Stimulated activated CD4-positive, alpha-beta T cell treated with anti-CD3 and anti-CD28 coated beads, Interleukin-4, amount 100 ng/mL, for 1 hour (primary cell): ENCODE measurements around the gene SUMO1.
"Not testable (repeated sequence)": the region's sequence is repeated elsewhere in the genome, so short reads cannot be mapped to it uniquely, and the experiment has no call there.

ENCODE experiments used
- DNase-seq: peaks from one replicate; pipeline ENCODE4 v3.0.0-alpha.2; 2020

Gene SUMO1

GRCh38 chr2:202238234-202239197 is at the start of gene SUMO1:
TSS of gene SUMO1 (minus strand) at chr2:202238597. CDS start at chr2:202238451, 146 bp downstream.
- DNase-seq = peak; percentile 89

- no peak for DNase-seq
Measured at GRCh38 chr2:202286595-202286994, 48.2 kb upstream of the SUMO1 start.

GRCh38 chr2:202278944-202279343 is 40.5 kb upstream of the SUMO1 start:
- DNase-seq = no peak

GRCh38 chr2:202278036-202278760 is 39.8 kb upstream of the SUMO1 start:
- no peak for DNase-seq

- not testable (repeated sequence) for DNase-seq
Measured at GRCh38 chr2:202276078-202276720, 37.8 kb upstream of the SUMO1 start.

GRCh38 chr2:202270487-202270886 is 32.1 kb upstream of the SUMO1 start:
- no peak for DNase-seq

DNA sequence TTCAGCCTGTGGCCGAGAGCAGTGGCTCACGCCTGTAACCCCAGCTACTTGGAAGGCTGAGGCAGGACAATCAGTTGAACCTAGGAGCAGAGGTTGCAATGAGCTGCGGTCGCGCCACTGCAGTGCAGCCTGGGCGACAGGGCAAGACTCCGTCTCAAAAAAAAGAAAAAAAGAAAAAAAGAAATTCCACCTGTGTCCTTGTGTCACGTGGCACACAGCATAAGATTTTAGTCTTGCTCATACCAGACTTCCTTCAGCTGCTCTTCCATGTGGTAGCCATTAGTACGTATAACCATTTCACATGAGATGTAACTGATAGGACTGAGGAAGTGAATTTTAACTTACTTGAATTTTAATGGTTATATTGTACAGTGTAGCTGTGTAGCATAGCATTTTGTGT is 31.2 kb upstream of the SUMO1 start:
- DNase-seq = no peak

GRCh38 chr2:202267495-202267894 is 29.1 kb upstream of the SUMO1 start:
- DNase-seq = no peak

DNA sequence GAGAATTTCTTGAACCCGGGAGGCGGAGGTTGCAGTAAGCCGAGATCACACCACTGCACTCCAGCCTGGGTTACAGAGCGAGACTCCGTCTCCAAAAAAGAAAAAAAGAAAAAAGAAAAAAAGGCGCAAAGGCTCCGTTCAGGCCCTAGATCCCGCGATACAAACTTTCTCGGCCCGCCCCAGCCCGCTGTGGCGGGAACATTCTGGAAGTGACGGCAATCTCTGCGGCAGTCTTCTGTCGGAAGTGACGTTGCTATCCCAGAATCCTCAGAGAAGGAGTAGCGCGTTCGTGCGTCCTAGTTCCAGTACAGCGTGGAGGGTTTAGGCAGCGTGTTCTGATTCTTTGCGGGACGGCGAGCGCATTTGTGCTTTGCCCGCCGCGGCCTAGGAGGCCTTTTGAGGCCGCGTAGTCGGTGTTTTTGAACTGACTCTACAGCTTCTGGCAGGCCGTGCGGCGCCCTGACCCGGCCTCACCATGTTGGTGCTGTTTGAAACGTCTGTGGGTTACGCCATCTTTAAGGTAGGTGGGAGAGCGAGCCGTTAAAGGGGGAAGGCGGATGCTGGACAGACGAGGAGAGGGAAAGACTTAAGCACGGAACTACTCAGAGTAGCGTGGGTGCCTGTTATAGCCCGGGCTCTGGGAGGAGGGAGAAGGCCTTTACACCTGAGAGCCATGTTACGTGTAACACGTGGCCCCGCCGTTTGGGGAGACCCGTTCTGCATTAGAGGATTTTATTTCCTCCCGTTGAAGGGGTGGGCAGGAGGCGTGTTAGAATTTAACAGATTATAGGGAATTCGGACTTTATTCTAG is 27.3 kb upstream of the SUMO1 start, which contains the start of gene NOP58:
NOP58 (plus strand) TSS at position 297 of the 811 bp plus-strand sequence; CDS start at position 476, 179 bp downstream.
- peak; percentile 82 for DNase-seq

- no peak for DNase-seq
Measured at GRCh38 chr2:202261531-202261930, 23.1 kb upstream of the SUMO1 start.

GRCh38 chr2:202251494-202251893 is 13.1 kb upstream of the SUMO1 start:
- DNase-seq = no peak

DNA sequence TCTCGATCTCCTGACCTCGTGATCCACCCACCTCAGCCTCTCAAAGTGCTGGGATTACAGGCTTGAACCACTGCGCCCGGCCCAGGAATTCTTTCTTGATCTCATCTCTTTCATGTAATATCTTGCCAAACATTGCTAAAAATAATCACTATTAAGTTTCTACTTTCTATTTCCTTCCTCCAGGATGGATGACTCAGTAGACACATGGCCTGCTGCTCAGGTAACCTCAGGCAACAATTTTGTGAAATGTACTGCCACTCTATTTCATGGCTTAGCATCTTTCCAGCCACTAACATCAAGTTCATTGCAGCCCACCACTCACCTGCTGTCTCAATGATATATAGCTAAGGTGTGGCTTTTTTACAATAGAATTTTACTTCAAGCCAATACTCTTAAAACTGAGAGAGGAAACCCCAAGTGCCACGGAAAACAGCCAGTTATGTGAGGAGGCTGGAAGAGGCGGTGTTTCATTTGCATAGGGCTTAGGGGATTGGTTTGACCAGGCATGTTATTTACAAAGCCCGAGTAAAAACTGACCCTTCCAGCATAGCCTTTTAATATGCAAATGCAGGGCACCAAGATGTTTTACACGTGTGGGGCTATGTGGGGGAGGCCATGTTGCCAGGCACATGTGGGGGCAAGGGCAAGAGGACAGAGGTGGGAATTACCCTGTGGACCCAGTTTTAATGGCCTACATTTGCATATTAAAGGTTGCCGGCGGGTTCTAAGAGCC is 11.3 kb upstream of the SUMO1 start:
- DNase-seq = no peak

- DNase-seq = not testable (repeated sequence)
Measured at GRCh38 chr2:202247710-202248109, 9.3 kb upstream of the SUMO1 start.

GRCh38 chr2:202237787-202238233 is 587 bp downstream of the SUMO1 start:
- DNase-seq = peak; percentile 13

DNA sequence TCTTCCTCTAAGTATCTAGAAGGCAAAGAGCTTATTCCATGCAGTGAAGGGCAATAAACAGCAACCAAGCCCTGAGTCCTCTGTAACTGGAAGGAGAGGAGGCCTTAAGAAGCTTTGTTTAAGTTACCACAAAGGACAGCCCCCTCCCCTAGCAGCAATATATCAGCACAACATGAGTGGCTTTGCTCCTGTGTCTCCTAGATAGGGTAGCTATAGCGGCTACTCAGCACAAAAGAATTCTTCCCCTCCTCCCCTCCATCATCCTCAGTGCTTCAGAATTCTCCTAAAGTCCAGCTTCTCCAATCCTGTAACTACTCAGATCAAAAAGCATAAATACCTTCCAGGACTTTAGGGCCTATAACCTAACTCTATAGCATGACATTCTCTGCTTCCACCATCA is 16.5 kb downstream of the SUMO1 start:
- DNase-seq = no peak

- no peak for DNase-seq
Measured at GRCh38 chr2:202215179-202215578, 23.2 kb downstream of the SUMO1 start.

DNA sequence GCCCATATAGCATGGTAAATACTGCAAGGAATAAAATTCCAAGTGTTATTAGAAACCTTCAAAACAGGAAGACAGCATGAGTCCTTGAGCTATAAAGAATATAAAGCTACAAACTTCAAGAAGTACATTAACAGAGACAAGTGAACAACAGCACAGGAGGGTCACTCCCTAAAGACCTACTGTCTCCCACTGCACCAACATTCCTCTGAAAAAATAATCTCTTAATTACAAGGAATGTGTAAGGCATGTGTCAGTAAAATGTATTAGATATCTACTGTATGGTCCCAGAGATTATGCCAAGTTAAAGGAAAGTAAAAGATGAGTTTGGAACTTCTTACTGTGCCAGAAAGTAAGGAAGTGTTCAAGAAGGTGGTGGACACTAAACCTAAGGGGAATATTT is 29.9 kb downstream of the SUMO1 start:
- DNase-seq = no peak

DNA sequence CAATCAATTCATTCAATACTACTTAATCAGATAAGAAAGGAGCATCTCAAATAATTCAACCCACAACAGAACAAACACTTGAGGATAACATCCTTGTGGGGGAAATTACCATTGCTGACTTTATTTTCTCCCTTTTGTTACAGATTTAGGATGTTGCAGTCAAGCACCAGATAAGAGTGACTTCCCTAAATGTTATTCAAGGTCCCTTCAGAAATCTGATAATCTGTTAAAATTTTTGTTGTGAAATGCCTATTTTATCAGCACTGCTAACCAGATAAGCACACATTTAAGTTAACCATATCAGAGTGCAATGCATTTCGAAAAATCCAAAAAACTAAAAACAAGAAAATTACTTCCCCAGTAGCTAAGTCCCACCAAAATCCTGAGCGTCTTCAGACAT is 33.5 kb downstream of the SUMO1 start:
- no peak for DNase-seq

DNA sequence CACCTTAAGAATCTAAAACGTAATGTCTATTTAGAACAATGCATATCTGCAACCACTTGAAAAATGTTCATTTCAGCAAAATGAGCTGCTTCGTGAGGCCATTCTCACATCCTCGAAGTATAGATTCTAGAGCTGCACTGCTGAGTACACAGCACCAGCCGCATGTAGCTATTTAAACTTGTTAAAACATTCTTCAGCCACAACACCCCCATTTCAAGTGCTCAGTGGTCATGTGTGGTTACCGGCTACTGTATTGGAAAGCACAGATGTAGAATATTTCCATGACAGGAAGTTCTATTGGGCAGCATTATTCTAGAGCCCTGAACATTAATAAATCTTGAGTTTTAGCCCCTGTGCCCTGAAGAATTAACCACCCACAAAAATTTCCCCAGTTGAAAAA is 35.0 kb downstream of the SUMO1 start:
- no peak for DNase-seq

DNA sequence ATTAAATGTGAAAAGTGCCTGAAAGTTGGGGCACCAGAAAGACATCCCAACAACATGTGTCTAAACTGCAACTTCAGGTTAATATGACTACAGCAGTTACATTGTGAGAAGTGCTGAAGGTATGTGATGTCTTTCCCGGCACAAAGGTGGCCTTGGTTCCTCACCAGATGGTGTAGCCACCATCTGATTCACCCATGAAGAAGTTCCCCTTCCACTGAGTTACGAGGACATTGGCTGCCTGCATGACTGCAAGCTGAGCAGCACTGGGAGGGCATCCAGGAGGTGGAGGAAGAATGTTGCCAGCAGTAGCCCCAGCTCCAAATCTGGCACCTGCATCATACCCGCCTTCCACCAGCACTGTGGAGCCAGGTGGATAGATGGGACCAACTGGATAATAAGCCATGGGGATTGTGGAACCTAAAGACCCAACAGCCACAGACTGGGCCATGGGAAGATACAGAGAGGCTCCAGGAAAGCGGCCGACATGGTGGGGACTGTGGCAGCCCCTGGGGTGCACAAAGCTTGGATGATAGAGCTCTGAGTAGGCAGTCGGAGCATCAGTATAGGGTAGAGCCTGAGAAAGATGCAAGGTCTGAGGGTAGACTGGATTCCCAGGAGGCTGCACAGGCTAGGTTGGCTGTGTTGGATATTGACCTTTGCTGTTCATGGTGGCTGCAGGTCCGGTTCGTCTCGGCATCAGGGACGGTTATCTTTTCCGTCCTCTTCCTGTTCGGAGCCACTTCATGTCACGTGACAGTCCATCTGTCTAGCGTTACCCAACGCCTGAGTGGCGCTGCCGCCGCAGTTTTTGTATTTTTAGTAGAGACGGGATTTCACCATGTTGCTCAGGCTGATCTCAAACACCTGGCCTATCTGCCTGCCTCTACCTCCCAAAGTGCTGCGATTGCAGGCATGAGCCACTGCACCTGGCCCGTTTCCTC is 36.9 kb downstream of the SUMO1 start:
- no peak for DNase-seq
